Measurements from ENCODE around the gene EOMES. TPM values are rescaled to one million over a fixed set of nuclear protein-coding genes. Genes with fewer than 3 reads are reported as not detected.

EOMES gene
- total RNA-seq, 4 donors from 2014 or later, result 0.13 TPM; not detected in 3

DNA sequence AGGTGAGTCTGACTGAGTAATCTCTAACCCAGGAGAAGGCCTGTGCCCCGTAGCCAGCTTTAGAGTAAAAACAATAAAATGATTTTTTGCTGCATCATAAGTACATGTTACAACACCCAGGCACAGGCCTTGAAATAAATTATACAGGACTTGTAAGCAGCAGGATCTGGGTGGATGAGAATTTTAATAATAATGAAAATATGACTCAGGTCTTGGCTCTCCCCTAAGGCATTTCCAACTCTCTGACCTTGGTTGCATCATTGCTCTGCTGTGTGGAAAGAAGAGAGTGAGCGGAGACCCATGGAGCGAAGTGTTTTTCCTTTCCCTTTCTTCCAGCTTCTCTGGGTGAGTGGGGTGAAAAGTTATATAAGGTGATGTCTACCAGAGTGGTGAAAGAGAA, 44.6 kb downstream of the EOMES start:
- intact Hi-C loops (cut with DNase I; ENCODE audit: low total_unique reads), result no loop called here

DNA sequence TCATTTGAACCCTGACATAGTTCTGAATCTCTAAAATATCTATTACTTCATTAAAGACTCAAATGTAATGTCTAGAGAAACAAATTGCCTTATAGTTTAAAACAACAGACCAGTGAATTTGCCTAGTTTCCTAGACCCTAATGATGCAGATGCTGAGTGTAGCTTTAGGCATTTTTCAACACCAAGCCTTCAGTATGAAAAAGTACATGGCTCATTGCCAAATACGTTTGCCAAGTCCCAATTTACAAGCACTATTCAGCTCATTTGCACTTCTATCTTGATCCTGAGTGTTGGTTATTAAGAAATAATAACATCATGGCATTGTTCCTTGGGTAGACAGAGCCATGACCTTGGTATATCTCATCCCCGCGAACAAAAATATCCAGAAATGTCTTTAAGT, 46.8 kb downstream of the EOMES start:
- TF ChIP-seq, protein P1, sequence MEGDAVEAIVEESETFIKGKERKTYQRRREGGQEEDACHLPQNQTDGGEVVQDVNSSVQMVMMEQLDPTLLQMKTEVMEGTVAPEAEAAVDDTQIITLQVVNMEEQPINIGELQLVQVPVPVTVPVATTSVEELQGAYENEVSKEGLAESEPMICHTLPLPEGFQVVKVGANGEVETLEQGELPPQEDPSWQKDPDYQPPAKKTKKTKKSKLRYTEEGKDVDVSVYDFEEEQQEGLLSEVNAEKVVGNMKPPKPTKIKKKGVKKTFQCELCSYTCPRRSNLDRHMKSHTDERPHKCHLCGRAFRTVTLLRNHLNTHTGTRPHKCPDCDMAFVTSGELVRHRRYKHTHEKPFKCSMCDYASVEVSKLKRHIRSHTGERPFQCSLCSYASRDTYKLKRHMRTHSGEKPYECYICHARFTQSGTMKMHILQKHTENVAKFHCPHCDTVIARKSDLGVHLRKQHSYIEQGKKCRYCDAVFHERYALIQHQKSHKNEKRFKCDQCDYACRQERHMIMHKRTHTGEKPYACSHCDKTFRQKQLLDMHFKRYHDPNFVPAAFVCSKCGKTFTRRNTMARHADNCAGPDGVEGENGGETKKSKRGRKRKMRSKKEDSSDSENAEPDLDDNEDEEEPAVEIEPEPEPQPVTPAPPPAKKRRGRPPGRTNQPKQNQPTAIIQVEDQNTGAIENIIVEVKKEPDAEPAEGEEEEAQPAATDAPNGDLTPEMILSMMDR (IDR thresholded peaks at IDR 0.05), result no peak
- TF ChIP-seq POLR2A (IDR thresholded peaks at IDR 0.05), result no peak
- intact Hi-C loops (cut with DNase I; ENCODE audit: low total_unique reads), result no loop called here
- H3K4me3 ChIP-seq (ENCODE audit: low read depth, poor library complexity, severe bottlenecking), result no peak overlapping the region
- DNase-seq (ENCODE audit: low spot score in 2 of 2), result no peak
- WGBS, 2 donors, result 28 to 38% methylated on average over 3 of the region's 3 CpGs

More for the DNA sequence above, 44.6 kb downstream of the EOMES start:
- H3K4me3 ChIP-seq (ENCODE audit: low read depth, poor library complexity, severe bottlenecking), result no peak overlapping the region
- no peak for TF ChIP-seq POLR2A (IDR thresholded peaks at IDR 0.05)
- TF ChIP-seq, protein P1 (IDR thresholded peaks at IDR 0.05), result no peak
- DNase-seq (ENCODE audit: low spot score in 2 of 2), result peak in 1 of 2 donors; percentile 65
- 23 to 33% methylated on average over 3 of the region's 3 CpGs for WGBS, 2 donors

DNA sequence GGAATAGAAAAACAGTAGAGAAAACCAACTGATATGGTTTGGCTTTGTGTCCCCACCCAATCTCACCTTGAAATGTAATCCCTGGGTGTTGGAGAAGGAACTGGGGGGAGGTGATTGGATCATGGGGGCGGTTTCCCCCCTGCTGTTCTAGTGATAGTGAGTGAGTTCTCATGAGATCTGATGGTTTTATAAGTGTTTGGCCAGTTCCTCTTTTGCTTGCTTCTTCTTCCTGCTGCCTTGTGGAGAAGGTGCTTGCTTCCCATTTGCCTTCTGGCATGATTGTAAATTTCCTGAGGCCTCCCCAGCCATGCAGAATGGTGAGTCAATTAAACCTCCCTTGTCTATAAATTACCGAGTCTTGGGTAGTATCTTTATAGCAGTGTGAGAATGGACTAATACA, 48.4 kb downstream of the EOMES start:
- no peak for DNase-seq (ENCODE audit: low spot score in 2 of 2)
- no peak overlapping the region for H3K4me3 ChIP-seq (ENCODE audit: low read depth, poor library complexity, severe bottlenecking)
- TF ChIP-seq, protein P1 (IDR thresholded peaks at IDR 0.05), result no peak
- TF ChIP-seq POLR2A (IDR thresholded peaks at IDR 0.05), result no peak
- intact Hi-C loops (cut with DNase I; ENCODE audit: low total_unique reads), result no loop called here
- 70 to 81% methylated on average over 2 of the region's 2 CpGs for WGBS, 2 donors

DNA sequence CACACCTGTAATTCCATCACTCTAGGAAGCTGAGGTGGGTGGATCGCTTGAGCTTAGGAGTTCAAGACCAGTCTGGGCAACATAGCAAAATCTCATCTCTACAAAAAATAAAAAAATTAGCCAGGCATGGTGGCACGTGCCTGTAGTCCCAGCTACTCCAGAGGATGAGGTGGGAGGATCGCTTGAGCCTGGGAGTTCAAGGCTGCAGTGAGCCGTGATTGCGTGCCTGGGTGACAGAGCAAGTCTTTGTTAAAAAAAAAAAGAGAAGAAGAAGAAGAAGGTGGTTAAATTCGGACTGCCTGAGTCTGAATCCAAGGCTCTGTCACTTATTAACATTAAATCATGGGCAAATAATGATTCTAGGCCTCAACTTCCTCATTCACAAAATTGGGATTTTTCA, 51.0 kb downstream of the EOMES start:
- TF ChIP-seq, protein P1 (IDR thresholded peaks at IDR 0.05), result no peak
- no peak for TF ChIP-seq POLR2A (IDR thresholded peaks at IDR 0.05)
- H3K4me3 ChIP-seq (ENCODE audit: low read depth, poor library complexity, severe bottlenecking), result no peak overlapping the region
- DNase-seq (ENCODE audit: low spot score in 2 of 2), result no peak
- WGBS, 2 donors, result 89% methylated on average over 6 of the region's 6 CpGs
- intact Hi-C loops (cut with DNase I; ENCODE audit: low total_unique reads), result no loop called here

DNA sequence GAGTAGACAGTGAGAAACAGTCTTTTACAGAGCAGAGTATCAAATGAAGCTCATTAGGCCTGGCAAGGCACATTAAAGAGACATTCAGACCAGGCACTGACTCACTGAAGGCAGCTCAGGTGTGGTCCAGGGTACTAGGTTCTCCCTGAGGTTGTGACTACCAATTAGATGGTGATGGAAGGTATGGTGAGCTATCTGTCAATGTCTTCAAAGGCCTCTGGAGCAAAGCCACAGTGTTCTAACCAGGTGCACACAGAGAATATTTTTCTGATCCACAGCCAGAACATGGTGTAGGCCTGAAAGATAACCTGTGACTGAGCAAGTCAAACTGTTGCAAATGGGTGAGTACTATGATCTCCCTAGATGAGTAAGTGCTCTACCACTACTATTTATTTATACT, 51.5 kb downstream of the EOMES start:
- intact Hi-C loops (cut with DNase I; ENCODE audit: low total_unique reads), result no loop called here
- TF ChIP-seq, protein P1 (IDR thresholded peaks at IDR 0.05), result no peak
- TF ChIP-seq POLR2A (IDR thresholded peaks at IDR 0.05), result no peak
- H3K4me3 ChIP-seq (ENCODE audit: low read depth, poor library complexity, severe bottlenecking), result no peak overlapping the region
- DNase-seq (ENCODE audit: low spot score in 2 of 2), result no peak

DNA sequence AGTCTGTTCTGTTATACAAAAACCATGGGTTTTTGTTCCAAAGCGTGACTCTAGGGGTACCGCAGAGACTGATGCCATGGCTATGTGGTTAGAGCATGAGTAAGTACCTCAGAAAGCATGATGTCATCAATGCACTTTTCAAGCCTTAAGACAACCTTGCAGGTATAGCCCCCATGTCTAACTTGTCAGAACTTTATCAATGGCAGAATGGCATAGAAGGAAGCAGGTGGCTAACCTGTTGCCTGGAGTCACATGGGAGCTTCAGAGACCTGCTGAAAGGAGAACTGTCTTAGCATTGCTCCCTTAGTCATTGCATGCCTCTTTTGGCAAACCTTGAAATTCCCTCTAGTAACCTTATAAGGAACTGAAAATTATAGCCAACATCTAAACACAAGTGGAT, 52.5 kb downstream of the EOMES start:
- H3K4me3 ChIP-seq (ENCODE audit: low read depth, poor library complexity, severe bottlenecking), result no peak overlapping the region
- TF ChIP-seq, protein P1 (IDR thresholded peaks at IDR 0.05), result no peak
- no peak for TF ChIP-seq POLR2A (IDR thresholded peaks at IDR 0.05)
- intact Hi-C loops (cut with DNase I; ENCODE audit: low total_unique reads), result no loop called here
- DNase-seq (ENCODE audit: low spot score in 2 of 2), result no peak
- 89 to 100% methylated on average over 2 of the region's 2 CpGs for WGBS, 2 donors
